B cell (primary cell): ENCODE data around the gene FSHB.

Source experiments
- EZH2 ChIP-seq: IDR thresholded peaks from 2 replicates; pipeline ENCODE4 v1.6.1; 2012; ENCODE audit warnings: borderline replicate concordance, low read depth, mild to moderate bottlenecking, moderate library complexity, low read length; ENCODE audit not compliant: insufficient read depth, poor library complexity, severe bottlenecking
- TF ChIP-seq, protein P1 (sequence below): fragments of 200-600 bp; IDR thresholded peaks from one replicate; pipeline ENCODE4 v1.8.0; 2022; ENCODE audit warnings: antibody characterized with exemption, mild to moderate bottlenecking

DNA sequence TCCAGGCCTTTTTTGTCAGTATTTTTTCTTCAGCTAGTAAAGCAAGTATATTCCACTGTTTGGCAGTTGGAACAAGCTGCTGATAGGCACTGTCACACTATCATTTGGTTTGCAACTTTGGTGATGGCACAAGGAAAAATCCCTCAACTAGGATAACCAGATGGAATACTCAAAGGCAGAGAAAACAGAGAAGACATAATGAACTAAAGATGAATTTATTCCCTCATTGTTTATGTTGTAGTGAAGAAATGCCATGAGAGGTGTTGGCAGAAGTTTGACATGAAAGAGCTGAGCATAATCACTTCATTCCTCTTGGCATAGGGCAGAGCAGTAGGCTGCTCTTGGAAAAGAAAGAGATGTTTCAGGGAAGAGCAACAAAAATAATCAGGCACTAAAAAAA, 39.9 kb downstream of the FSHB start:
- TF ChIP-seq, protein P1, sequence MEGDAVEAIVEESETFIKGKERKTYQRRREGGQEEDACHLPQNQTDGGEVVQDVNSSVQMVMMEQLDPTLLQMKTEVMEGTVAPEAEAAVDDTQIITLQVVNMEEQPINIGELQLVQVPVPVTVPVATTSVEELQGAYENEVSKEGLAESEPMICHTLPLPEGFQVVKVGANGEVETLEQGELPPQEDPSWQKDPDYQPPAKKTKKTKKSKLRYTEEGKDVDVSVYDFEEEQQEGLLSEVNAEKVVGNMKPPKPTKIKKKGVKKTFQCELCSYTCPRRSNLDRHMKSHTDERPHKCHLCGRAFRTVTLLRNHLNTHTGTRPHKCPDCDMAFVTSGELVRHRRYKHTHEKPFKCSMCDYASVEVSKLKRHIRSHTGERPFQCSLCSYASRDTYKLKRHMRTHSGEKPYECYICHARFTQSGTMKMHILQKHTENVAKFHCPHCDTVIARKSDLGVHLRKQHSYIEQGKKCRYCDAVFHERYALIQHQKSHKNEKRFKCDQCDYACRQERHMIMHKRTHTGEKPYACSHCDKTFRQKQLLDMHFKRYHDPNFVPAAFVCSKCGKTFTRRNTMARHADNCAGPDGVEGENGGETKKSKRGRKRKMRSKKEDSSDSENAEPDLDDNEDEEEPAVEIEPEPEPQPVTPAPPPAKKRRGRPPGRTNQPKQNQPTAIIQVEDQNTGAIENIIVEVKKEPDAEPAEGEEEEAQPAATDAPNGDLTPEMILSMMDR: no peak
- no peak for TF ChIP-seq EZH2
